Adrenal gland (tissue), 12 donors: ENCODE measurements around the gene TRIO. TPM values are rescaled to one million over a fixed set of nuclear protein-coding genes. Genes with fewer than 3 reads are reported as not detected.

Source experiments
- DNase-seq, 7 donors: peaks; one replicate each; pipeline ENCODE4 v3.0.0-alpha.2; 2019 to 2020
- H3K27ac ChIP-seq, 5 donors: fragments of 200-600 bp; sonication (generic) in 4 of 5; 1 replicate in 3 of 5; 2 replicates in 2 of 5; pipeline versions ENCODE4 v1.5.1 to v1.8.0; 2016 to 2020; ENCODE audit warnings: mild to moderate bottlenecking in 1 of 5
- H3K27me3 ChIP-seq: fragments of 200-600 bp; 2 replicates; pipeline ENCODE4 v1.8.0; 2021
- H3K36me3 ChIP-seq, 2 donors: fragments of 200-600 bp; replicated peaks in 1 of 2; 1 replicate in 1 of 2; 2 replicates in 1 of 2; pipeline versions ENCODE4 v1.5.1 to v1.8.0; 2018 to 2022
- H3K4me1 ChIP-seq, 2 donors: fragments of 200-600 bp; replicated peaks in 1 of 2; 1 replicate in 1 of 2; 2 replicates in 1 of 2; pipeline versions ENCODE4 v1.5.1 to v1.8.0; 2018 to 2021
- H3K4me3 ChIP-seq, 4 donors: fragments of 200-600 bp; sonication (generic) in 3 of 4; one replicate each; pipeline ENCODE4 v1.5.1; 2016 to 2018
- H3K9me3 ChIP-seq, 3 donors: fragments of 200-600 bp; sonication (generic) in 1 of 3; replicated peaks in 1 of 3; 1 replicate in 2 of 3; 2 replicates in 1 of 3; pipeline versions ENCODE4 v1.5.1 to v1.8.0; 2016 to 2021
- POLR2A ChIP-seq, 2 donors: fragments of 450-650 bp; IDR thresholded peaks; one replicate each; pipeline ENCODE4 v1.6.1; 2017; ENCODE audit warnings: antibody characterized with exemption in 2 of 2, mild to moderate bottlenecking in 2 of 2, moderate library complexity in 1 of 2
- WGBS, 4 donors: extraction: QIAGEN DNeasy Blood & Tissue Kit in 2 of 4; methylation state at CpG; one replicate each; pipeline versions ENCODE4 v1.1.5 to v1.1.7; 2013 to 2017; 5-methylcytosine and 5-hydroxymethylcytosine counted together
- intact Hi-C, 2 donors: fragments of 100-400 bp; cut with DNase I; formaldehyde crosslinking; loops; one replicate each; pipeline versions ENCODE4 v1.14.1 to v1.15.0; 2022 to 2023
- polyA plus RNA-seq, 3 donors: library from polyadenylated mRNA; stranded (reverse); fragments of 200-250 nt in 2 of 3; fragments of 350-450 nt in 1 of 3; fragmentation: Illumina TruSeq in 1 of 3; extraction: RNeasy Lipid Tissue Mini Kit (QIAGEN cat#74804) in 1 of 3; gene quantifications; one replicate each; pipeline ENCODE4 v1.2.3, GENCODE V29; 2013 to 2014
- total RNA-seq, 9 donors: library from RNA; depleted of rRNA in 4 of 9; stranded (reverse); fragments of >200 nt in 4 of 9; fragments of 120-200 nt in 1 of 9; fragmentation: NEBNext Ultra II Directional in 1 of 9; extraction: Animal tissue kit (Norgen Biotek cat#: 25700) in 1 of 9; gene quantifications; one replicate each; pipeline versions ENCODE4 v1.1.0 to v1.2.4, GENCODE V29; 2013 to 2023
- TF ChIP-seq, protein P1 (sequence below), 6 experiments: fragments of 450-650 bp in 4 of 6; fragments of 200-600 bp in 2 of 6; sonication (generic) in 1 of 6; IDR thresholded peaks; 1 replicate in 5 of 6; 2 replicates in 1 of 6; pipeline versions ENCODE4 v1.5.1 to v1.8.0; 2016 to 2021; ENCODE audit warnings: antibody characterized with exemption in 6 of 6, mild to moderate bottlenecking in 2 of 6, moderate library complexity in 1 of 6
- donor health status: healthy with polysubstance abuse.
- donor health status: Bipolar disorder and iron deficiency.
- donor health status: DM: yes; HTN: yes; CAD: no.
- donor health status: DM: no; HTN: no; CAD: no.
- donor health status: DM: no; HTN: no; CAD: no.
- donor health status: DM: yes; HTN: yes; CAD: no.

TRIO gene
- total and polyA plus RNA-seq, 12 donors, result 27.3 to 109 (median 72.4) TPM

DNA sequence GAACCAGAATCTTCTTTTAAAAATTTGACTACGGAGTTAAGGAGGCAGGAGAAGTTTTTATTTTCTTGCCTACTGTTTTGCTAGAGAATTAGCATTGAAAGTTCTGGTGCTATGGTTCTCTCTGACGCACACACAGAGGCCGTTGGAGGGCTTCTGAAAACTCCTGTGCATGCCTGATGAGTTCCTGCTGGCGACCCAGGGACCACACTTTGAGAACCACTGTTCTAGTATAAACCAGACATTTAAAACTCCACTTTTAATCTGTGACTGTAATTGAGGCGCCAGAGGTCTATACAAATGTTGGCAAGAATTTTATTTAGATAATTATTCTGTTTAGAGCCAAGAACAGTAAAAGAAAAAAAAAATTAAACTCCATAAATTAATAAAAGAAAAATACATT lies 338.9 kb downstream of the TRIO start:
- Histone ChIP-seq H3K27me3 (no peaks in the 10 kb centered on the region), H3K9me3 (no peaks in the 10 kb centered on the region), H3K27ac (no peak overlapping the region), H3K36me3 (peaks cover 0 to 63% of the 10 kb centered on the region in 2 donors), H3K4me1 (no peaks in the 10 kb centered on the region), H3K4me3 (no peak overlapping the region)
- WGBS, 4 donors, result 87 to 96% (median 88%) methylated on average over 5 of the region's 5 CpGs
- TF ChIP-seq POLR2A (IDR thresholded peaks at IDR 0.05), result no peak
- TF ChIP-seq, protein P1, sequence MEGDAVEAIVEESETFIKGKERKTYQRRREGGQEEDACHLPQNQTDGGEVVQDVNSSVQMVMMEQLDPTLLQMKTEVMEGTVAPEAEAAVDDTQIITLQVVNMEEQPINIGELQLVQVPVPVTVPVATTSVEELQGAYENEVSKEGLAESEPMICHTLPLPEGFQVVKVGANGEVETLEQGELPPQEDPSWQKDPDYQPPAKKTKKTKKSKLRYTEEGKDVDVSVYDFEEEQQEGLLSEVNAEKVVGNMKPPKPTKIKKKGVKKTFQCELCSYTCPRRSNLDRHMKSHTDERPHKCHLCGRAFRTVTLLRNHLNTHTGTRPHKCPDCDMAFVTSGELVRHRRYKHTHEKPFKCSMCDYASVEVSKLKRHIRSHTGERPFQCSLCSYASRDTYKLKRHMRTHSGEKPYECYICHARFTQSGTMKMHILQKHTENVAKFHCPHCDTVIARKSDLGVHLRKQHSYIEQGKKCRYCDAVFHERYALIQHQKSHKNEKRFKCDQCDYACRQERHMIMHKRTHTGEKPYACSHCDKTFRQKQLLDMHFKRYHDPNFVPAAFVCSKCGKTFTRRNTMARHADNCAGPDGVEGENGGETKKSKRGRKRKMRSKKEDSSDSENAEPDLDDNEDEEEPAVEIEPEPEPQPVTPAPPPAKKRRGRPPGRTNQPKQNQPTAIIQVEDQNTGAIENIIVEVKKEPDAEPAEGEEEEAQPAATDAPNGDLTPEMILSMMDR (IDR thresholded peaks at IDR 0.05), result no peak
- intact Hi-C loops, result no loop called here
- DNase-seq, result no peak

DNA sequence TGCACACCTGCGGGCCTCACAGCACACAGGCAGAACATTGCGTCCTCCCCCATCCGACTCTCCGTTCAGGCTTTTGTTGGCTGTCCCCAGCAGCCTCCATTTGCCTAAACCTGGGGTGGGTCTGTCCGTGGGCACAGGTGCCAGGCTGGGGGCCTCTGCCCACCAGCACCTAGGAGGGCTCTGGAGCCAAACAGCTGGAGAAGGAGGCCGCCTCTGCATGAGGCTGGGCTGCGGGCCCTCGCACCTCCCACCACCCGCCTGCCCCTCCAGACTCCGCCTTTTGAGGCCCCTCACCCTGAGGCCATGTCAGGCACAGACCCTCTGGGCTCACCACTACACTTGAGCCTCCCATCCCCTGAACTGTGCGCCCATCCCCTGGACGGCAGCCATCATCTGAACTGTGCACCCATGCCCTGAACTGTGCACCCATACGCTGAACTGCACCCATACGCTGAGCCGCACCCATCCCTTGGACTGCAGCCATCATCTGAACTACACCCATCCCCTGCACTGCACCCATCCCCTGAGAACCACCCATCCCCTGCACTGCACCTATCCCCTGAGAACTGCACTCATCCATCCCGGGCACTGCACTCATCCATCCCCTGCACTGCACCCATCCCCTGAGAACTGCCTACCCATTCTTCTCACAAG lies 340.5 kb downstream of the TRIO start:
- no peaks in the 10 kb centered on the region for H3K9me3 ChIP-seq
- no peak for TF ChIP-seq POLR2A (IDR thresholded peaks at IDR 0.05)
- TF ChIP-seq, protein P1 (IDR thresholded peaks at IDR 0.05), result no peak
- DNase-seq, result no peak
- H3K4me1 ChIP-seq, result no peaks in the 10 kb centered on the region
- H3K27ac ChIP-seq, result no peak overlapping the region
- 94 to 98% (median 95%) methylated on average over 12 to 16 of the region's 16 CpGs for WGBS, 4 donors
- peaks cover 0 to 63% of the 10 kb centered on the region in 2 donors for H3K36me3 ChIP-seq
- no peaks in the 10 kb centered on the region for H3K27me3 ChIP-seq
- intact Hi-C loops, result no loop called here
- no peak overlapping the region for H3K4me3 ChIP-seq

DNA sequence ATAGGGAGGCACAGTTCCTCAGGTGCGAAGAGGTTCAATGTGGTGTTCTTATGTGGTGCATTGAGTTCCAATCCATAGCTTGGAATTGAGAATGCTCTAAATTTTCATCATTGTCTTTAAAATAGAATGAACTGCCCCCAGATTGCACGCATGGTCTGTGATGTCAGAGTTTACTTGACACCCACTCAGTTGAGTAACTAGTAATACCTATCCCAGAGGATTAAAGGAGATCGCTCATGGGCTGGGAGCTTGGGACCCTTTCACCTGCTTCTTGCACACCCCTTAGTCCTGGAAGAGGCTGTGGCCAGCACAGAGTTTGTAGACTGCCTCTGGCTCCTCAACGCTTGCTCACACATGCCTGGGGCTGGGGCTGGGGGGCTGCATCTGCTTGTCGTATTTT lies 343.3 kb downstream of the TRIO start:
- Histone ChIP-seq H3K27me3 (no peaks in the 10 kb centered on the region), H3K4me3 (no peak overlapping the region), H3K4me1 (peaks cover 0 to 9% of the 10 kb centered on the region in 2 donors), H3K36me3 (peaks cover 0 to 49% of the 10 kb centered on the region in 2 donors), H3K27ac (no peak overlapping the region), H3K9me3 (no peaks in the 10 kb centered on the region)
- no peak for TF ChIP-seq POLR2A (IDR thresholded peaks at IDR 0.05)
- TF ChIP-seq, protein P1 (IDR thresholded peaks at IDR 0.05), result no peak
- 92 to 95% (median 94%) methylated on average over 5 of the region's 5 CpGs for WGBS, 4 donors
- DNase-seq, result peak in 1 of 7 donors; percentile 42
- intact Hi-C loops, result no loop called here

DNA sequence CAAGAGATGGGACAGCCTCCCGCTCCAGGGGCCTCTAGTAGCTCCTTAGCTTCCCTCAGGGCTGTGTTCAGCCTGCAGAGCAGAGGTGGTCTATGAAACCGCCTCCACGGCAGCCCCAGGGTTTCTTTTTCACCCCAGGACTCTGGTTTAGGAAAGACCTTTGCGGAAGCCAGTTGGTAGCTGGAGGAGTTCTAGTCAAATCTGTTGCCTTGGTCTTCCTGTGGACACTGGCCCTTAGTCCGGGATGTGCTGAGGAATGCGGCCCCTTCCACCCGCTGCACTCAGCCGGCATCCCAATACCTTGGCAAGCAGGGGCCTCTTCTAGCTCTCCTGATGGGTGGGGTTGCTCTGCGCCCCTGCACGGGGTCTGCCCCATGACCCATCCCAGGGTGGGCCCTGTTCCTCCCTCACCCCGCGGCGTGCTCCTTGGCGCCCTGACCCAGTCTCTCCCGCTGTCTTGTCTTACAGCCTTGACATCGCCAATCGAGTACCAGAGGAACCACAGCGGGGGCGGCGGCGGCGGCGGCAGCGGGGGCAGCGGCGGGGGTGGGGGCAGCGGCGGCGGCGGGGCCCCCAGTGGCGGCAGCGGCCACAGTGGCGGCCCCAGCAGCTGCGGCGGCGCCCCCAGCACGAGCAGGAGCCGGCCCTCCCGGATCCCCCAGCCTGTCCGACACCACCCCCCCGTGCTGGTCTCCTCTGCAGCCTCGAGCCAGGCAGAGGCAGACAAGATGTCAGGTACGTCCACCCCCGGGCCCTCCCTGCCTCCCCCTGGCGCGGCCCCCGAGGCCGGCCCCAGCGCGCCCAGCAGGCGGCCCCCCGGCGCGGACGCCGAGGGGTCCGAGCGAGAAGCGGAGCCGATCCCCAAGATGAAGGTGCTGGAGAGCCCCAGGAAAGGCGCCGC lies 344.1 kb downstream of the TRIO start:
- intact Hi-C loops, result no loop called here
- Histone ChIP-seq H3K4me1 (peaks cover 0 to 9% of the 10 kb centered on the region in 2 donors), H3K36me3 (peaks cover 0 to 47% of the 10 kb centered on the region in 2 donors), H3K27ac (no peak overlapping the region), H3K27me3 (no peaks in the 10 kb centered on the region), H3K4me3 (no peak overlapping the region), H3K9me3 (no peaks in the 10 kb centered on the region)
- peak in 1 of 7 donors; percentile 50 for DNase-seq
- WGBS, 4 donors, result 79 to 90% (median 84%) methylated on average over 14 to 62 of the region's 62 CpGs
- TF ChIP-seq POLR2A (IDR thresholded peaks at IDR 0.05), result no peak
- TF ChIP-seq, protein P1 (IDR thresholded peaks at IDR 0.05), result no peak
